MM.1S (cell line): ENCODE results near the gene ADRA2A.

Source experiments
- DNase-seq: peaks from one replicate; pipeline ENCODE4 v3.0.0-alpha.2; 2015
- H2AFZ ChIP-seq: fragments of 300-600 bp; sonication (generic); 2 replicates; pipeline ENCODE4 v1.6.0; 2016; ENCODE audit warnings: antibody characterized with exemption, low read length
- H3F3A ChIP-seq: fragments of 300-600 bp; sonication (generic); 2 replicates; pipeline ENCODE4 v1.6.1; 2016; ENCODE audit warnings: mild to moderate bottlenecking, antibody characterized with exemption, low read length, moderate library complexity, mixed read lengths; ENCODE audit not compliant: insufficient read depth
- H3K27ac ChIP-seq: fragments of 300-600 bp; sonication (generic); 2 replicates; pipeline ENCODE4 v1.5.1; 2016; ENCODE audit warnings: mild to moderate bottlenecking, low read length
- H3K27me3 ChIP-seq: fragments of 300-600 bp; sonication (generic); replicated peaks from 2 replicates; pipeline ENCODE4 v1.6.0; 2016; ENCODE audit warnings: low read length; ENCODE audit not compliant: insufficient read depth
- H3K36me3 ChIP-seq: fragments of 300-600 bp; sonication (generic); replicated peaks from 2 replicates; pipeline ENCODE4 v1.6.1; 2016; ENCODE audit warnings: mild to moderate bottlenecking, low read length, mixed read lengths; ENCODE audit not compliant: insufficient read depth
- H3K4me1 ChIP-seq: fragments of 300-600 bp; sonication (generic); 2 replicates; pipeline ENCODE4 v1.6.1; 2016; ENCODE audit warnings: low read length, mixed read lengths
- H3K4me2 ChIP-seq: fragments of 300-600 bp; sonication (generic); 2 replicates; pipeline ENCODE4 v1.6.0; 2016; ENCODE audit warnings: low read depth, low read length
- H3K4me3 ChIP-seq: fragments of 300-600 bp; sonication (generic); 2 replicates; pipeline ENCODE4 v1.5.1; 2016; ENCODE audit warnings: low read length, mixed read lengths
- H3K79me2 ChIP-seq: fragments of 300-600 bp; sonication (generic); 2 replicates; pipeline ENCODE4 v1.6.1; 2016; ENCODE audit warnings: mixed run types, low read length, mixed read lengths
- H3K9ac ChIP-seq: fragments of 300-600 bp; sonication (generic); 2 replicates; pipeline ENCODE4 v1.6.1; 2016; ENCODE audit warnings: low read length, mixed read lengths
- H3K9me2 ChIP-seq: fragments of 300-600 bp; sonication (generic); replicated peaks from 2 replicates; pipeline ENCODE4 v1.6.1; 2016; ENCODE audit warnings: mild to moderate bottlenecking, low read length, mixed read lengths; ENCODE audit not compliant: insufficient read depth
- H3K9me3 ChIP-seq: fragments of 300-600 bp; sonication (generic); replicated peaks from 2 replicates; pipeline ENCODE4 v1.6.1; 2016; ENCODE audit warnings: mild to moderate bottlenecking, low read length, mixed read lengths; ENCODE audit not compliant: insufficient read depth
- H4K20me1 ChIP-seq: fragments of 300-600 bp; sonication (generic); 2 replicates; pipeline ENCODE4 v1.6.1; 2016; ENCODE audit warnings: mild to moderate bottlenecking, low read length, moderate library complexity, mixed read lengths; ENCODE audit not compliant: insufficient read depth
- EZH2 ChIP-seq: fragments of 300-600 bp; sonication (generic); optimal IDR thresholded peaks from 2 replicates; pipeline ENCODE3; 2017; ENCODE audit warnings: low read depth, mild to moderate bottlenecking, antibody characterized with exemption, low read length, mixed read lengths
- EZH2phosphoT487 ChIP-seq: fragments of 300-600 bp; sonication (generic); IDR thresholded peaks from 2 replicates; pipeline ENCODE4 v1.6.1; 2018; ENCODE audit warnings: antibody characterized with exemption, low read length
- TF ChIP-seq, protein P1 (sequence below): fragments of 300-600 bp; sonication (generic); IDR thresholded peaks from 2 replicates; pipeline ENCODE4 v1.5.1; 2016; ENCODE audit warnings: antibody characterized with exemption, low read length, mixed read lengths

Gene ADRA2A

DNA sequence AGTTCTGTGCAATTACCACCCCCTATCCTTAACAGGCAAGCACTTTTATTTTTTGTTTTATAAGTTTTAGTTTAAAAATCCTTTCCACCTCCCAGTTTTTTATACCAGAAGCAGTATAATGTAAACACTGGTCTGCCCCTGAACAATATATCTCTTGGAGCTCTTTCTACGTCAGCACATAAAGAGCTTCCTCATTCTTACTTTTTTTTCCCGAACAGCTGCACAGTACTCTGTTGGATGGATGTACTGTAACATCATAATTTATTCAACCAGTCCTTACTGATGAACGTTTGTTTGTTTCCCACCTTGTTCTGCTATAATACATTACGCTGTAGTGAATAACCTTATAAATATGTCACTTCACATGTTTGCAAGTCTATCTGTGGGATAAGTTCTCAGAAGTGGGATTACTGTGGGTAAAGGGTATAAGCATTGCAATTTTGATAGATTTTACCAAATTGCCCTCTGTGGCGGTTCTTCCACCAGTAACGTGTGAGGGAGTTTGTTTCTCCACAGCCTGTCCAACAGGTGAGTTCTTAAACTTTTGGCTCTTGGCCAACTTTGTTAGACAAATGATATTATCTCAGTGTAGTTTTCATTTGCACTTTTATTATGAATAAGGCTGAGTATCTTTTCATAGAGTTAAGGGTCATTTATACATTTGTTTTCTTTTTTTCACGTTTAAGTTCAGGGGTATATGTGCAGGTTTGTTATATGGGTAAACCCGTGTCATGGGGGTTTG is 32.8 kb downstream of the ADRA2A start:
- Histone ChIP-seq H2AFZ (no peak overlapping the region), H3K4me3 (no peak overlapping the region), H3K9ac (no peak overlapping the region), H3K27me3 (no peaks in the 10 kb centered on the region), H3K4me2 (no peak overlapping the region), H4K20me1 (no peaks in the 10 kb centered on the region), H3F3A (no peaks in the 10 kb centered on the region), H3K27ac (no peak overlapping the region), H3K4me1 (peaks cover 8% of the 10 kb centered on the region; the same call in 1 of the 2 replicates), H3K9me3 (no peaks in the 10 kb centered on the region), H3K79me2 (no peaks in the 10 kb centered on the region), H3K9me2 (no peaks in the 10 kb centered on the region), H3K36me3 (no peaks in the 10 kb centered on the region)
- DNase-seq, result no peak
- TF ChIP-seq EZH2 (no peak), EZH2phosphoT487 (no peak)
- TF ChIP-seq, protein P1, sequence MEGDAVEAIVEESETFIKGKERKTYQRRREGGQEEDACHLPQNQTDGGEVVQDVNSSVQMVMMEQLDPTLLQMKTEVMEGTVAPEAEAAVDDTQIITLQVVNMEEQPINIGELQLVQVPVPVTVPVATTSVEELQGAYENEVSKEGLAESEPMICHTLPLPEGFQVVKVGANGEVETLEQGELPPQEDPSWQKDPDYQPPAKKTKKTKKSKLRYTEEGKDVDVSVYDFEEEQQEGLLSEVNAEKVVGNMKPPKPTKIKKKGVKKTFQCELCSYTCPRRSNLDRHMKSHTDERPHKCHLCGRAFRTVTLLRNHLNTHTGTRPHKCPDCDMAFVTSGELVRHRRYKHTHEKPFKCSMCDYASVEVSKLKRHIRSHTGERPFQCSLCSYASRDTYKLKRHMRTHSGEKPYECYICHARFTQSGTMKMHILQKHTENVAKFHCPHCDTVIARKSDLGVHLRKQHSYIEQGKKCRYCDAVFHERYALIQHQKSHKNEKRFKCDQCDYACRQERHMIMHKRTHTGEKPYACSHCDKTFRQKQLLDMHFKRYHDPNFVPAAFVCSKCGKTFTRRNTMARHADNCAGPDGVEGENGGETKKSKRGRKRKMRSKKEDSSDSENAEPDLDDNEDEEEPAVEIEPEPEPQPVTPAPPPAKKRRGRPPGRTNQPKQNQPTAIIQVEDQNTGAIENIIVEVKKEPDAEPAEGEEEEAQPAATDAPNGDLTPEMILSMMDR, result no peak

DNA sequence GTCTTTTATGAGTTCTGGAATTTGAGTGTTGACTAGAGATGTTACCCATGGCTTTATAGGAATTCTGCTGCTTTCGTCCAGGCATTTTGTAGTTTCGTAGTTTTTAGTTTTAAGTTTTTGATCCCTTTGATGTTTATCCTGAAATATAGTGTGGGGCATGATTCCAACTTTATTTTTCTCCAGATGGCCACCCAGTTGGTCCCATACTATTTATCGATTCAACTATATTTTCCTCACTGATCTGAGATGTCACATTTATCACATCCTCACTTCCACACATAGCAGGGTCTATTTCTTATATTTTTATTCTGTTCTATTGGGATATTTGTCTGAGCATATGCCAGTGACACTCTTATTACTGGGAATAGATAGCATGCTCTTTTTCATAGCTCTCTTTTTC is 33.9 kb downstream of the ADRA2A start:
- DNase-seq, result no peak
- H4K20me1 ChIP-seq, result no peaks in the 10 kb centered on the region
- H3K36me3 ChIP-seq, result no peaks in the 10 kb centered on the region
- H3K4me3 ChIP-seq, result no peak overlapping the region
- no peaks in the 10 kb centered on the region for H3K9me3 ChIP-seq
- no peaks in the 10 kb centered on the region for H3F3A ChIP-seq
- H3K4me1 ChIP-seq, result peaks cover 8% of the 10 kb centered on the region; the same call in 1 of the 2 replicates
- no peak overlapping the region for H3K27ac ChIP-seq
- H3K9ac ChIP-seq, result no peak overlapping the region
- no peak for TF ChIP-seq EZH2phosphoT487
- TF ChIP-seq, protein P1, result no peak
- TF ChIP-seq EZH2, result no peak
- no peak overlapping the region for H2AFZ ChIP-seq
- H3K27me3 ChIP-seq, result no peaks in the 10 kb centered on the region
- H3K9me2 ChIP-seq, result no peaks in the 10 kb centered on the region
- H3K4me2 ChIP-seq, result no peak overlapping the region
- H3K79me2 ChIP-seq, result no peaks in the 10 kb centered on the region

DNA sequence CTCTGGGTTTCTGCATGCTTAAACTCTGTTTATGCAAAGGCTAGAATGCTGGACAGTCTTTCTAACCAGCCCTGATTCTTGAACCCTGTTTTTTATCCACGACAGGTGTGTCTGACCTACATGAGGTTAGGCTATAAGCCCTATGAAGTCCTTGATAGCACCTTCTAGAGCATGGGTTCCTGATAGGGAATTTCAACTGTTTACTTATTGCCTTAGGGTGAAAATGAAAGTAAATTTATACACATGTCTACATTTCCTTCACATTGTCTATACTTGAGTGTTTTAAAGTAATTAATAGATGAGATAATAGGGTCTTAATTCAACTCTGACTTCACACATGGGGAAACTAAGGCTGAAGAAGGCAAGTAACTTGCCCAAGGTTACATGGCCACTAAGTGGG is 35.5 kb downstream of the ADRA2A start:
- Histone ChIP-seq H3K36me3 (no peaks in the 10 kb centered on the region), H3K79me2 (no peaks in the 10 kb centered on the region), H3K27ac (no peak overlapping the region), H3K9me3 (no peaks in the 10 kb centered on the region), H3F3A (no peaks in the 10 kb centered on the region), H3K4me3 (no peak overlapping the region), H2AFZ (peak overlapping the region; percentile 43), H4K20me1 (no peaks in the 10 kb centered on the region), H3K9ac (no peak overlapping the region), H3K9me2 (no peaks in the 10 kb centered on the region), H3K4me2 (peak overlapping the region; percentile 16; the same call in 1 of the 2 replicates), H3K4me1 (peaks cover 8% of the 10 kb centered on the region; the same call in 1 of the 2 replicates), H3K27me3 (no peaks in the 10 kb centered on the region)
- TF ChIP-seq EZH2phosphoT487 (no peak), EZH2 (no peak)
- TF ChIP-seq, protein P1, result no peak
- DNase-seq, result no peak
